Natural killer cell (primary cell): ENCODE data around the gene JARID2. TPM values are rescaled to one million over a fixed set of nuclear protein-coding genes. Genes with fewer than 3 reads are reported as not detected.

Source experiments
- ATAC-seq, 3 donors: fragments of 150-1000 bp in 2 of 3; fragments of 200-7000 bp in 1 of 3; cut with Tn5 transposase; 1 replicate in 1 of 3; 2 replicates in 2 of 3; pipeline ENCODE4 v1.10.0; 2021; ENCODE audit warnings: mild to moderate bottlenecking in 2 of 3, moderate library complexity in 2 of 3
- DNase-seq, 2 donors: peaks; one replicate each; pipeline versions ENCODE4 v3.0.0 to v3.0.0-alpha.2; 2013 to 2021; ENCODE audit warnings: mixed read lengths in 1 of 2
- H3K27ac ChIP-seq: one replicate; pipeline ENCODE4 v1.5.1; 2013; ENCODE audit warnings: mild to moderate bottlenecking, low read length
- H3K27me3 ChIP-seq: one replicate; pipeline ENCODE4 v1.6.1; 2013; ENCODE audit warnings: low read length; ENCODE audit not compliant: control insufficient read depth, insufficient read depth
- H3K36me3 ChIP-seq: one replicate; pipeline ENCODE4 v1.6.1; 2013; ENCODE audit warnings: low read length; ENCODE audit not compliant: control insufficient read depth, insufficient read depth
- H3K4me1 ChIP-seq: one replicate; pipeline ENCODE4 v1.6.1; 2013; ENCODE audit warnings: low read length; ENCODE audit not compliant: control insufficient read depth, insufficient read depth
- H3K4me3 ChIP-seq: one replicate; pipeline ENCODE4 v1.5.1; 2013; ENCODE audit warnings: low read length
- H3K9me3 ChIP-seq: one replicate; pipeline ENCODE4 v1.6.1; 2013; ENCODE audit warnings: low read length; ENCODE audit not compliant: control insufficient read depth, insufficient read depth
- H3K27ac Mint-ChIP-seq, 2 donors: one replicate each; pipeline ENCODE4 v1.8.0; 2022; ENCODE audit warnings: mild to moderate bottlenecking in 2 of 2, mixed read lengths in 2 of 2, moderate library complexity in 1 of 2
- H3K27me3 Mint-ChIP-seq, 2 donors: one replicate each; pipeline ENCODE4 v1.8.0; 2022; ENCODE audit warnings: low read depth in 2 of 2, mixed read lengths in 2 of 2
- H3K36me3 Mint-ChIP-seq: one replicate; pipeline ENCODE4 v1.8.0; 2022; ENCODE audit warnings: mixed read lengths
- H3K4me1 Mint-ChIP-seq, 2 donors: one replicate each; pipeline ENCODE4 v1.8.0; 2022; ENCODE audit warnings: mixed read lengths in 2 of 2
- H3K4me3 Mint-ChIP-seq: one replicate; pipeline ENCODE4 v1.8.0; 2022; ENCODE audit warnings: mild to moderate bottlenecking, moderate library complexity, mixed read lengths
- H3K9me3 Mint-ChIP-seq, 2 donors: one replicate each; pipeline ENCODE4 v1.8.0; 2022; ENCODE audit warnings: mixed read lengths in 2 of 2
- CTCF ChIP-seq: fragments of 200-600 bp; IDR thresholded peaks from one replicate; pipeline ENCODE4 v1.8.0; 2022; ENCODE audit warnings: antibody characterized with exemption
- WGBS: methylation state at CpG from one replicate; pipeline ENCODE4 v1.1.7; 2013; ENCODE audit warnings: missing lambda C conversion rate; ENCODE audit not compliant: insufficient coverage; 5-methylcytosine and 5-hydroxymethylcytosine counted together
- intact Hi-C: fragments of 100-400 bp; cut with micrococcal nuclease; formaldehyde crosslinking; loops from one replicate; pipeline ENCODE4 v1.14.2; 2022
- total RNA-seq, 4 donors: library from RNA; stranded (reverse); fragments of 120-200 nt in 1 of 4; gene quantifications; one replicate each; pipeline versions ENCODE4 v1.2.3 to v1.2.4, GENCODE V29; 2013 to 2022

Gene JARID2
- total RNA-seq, 3 donors from 2014 or later (not counting 1 experiment from before 2014, with no cell fraction given), result 49.9 to 60.9 (median 60.5) TPM

GRCh38 chr6:15555101-15556038 is 309.5 kb downstream of the JARID2 start:
- no peak for TF ChIP-seq CTCF
- H3K4me3 ChIP-seq, result no peak overlapping the region
- no peaks in the 10 kb centered on the region for H3K36me3 ChIP-seq
- no peaks in the 10 kb centered on the region for H3K36me3 Mint-ChIP-seq
- H3K4me1 ChIP-seq, result peaks cover 8% of the 10 kb centered on the region
- H3K27me3 Mint-ChIP-seq, result no peaks in the 10 kb centered on the region
- H3K27ac Mint-ChIP-seq, result no peak overlapping the region
- ATAC-seq (no peak), DNase-seq (no peak)
- no peaks in the 10 kb centered on the region for H3K9me3 Mint-ChIP-seq
- H3K9me3 ChIP-seq, result no peaks in the 10 kb centered on the region
- WGBS, result 97% methylated on average over 3 of the region's 5 CpGs
- peaks cover 58 to 65% of the 10 kb centered on the region in 2 donors for H3K4me1 Mint-ChIP-seq
- no peak overlapping the region for H3K4me3 Mint-ChIP-seq
- H3K27ac ChIP-seq, result no peak overlapping the region
- no peaks in the 10 kb centered on the region for H3K27me3 ChIP-seq
- intact Hi-C loops, result no loop called here

- H3K9me3 ChIP-seq, result no peaks in the 10 kb centered on the region
- no peaks in the 10 kb centered on the region for H3K36me3 ChIP-seq
- H3K36me3 Mint-ChIP-seq, result no peaks in the 10 kb centered on the region
- TF ChIP-seq CTCF, result no peak
- peaks cover 44 to 62% of the 10 kb centered on the region in 2 donors for H3K4me1 Mint-ChIP-seq
- no peaks in the 10 kb centered on the region for H3K27me3 ChIP-seq
- H3K4me3 ChIP-seq, result no peak overlapping the region
- ATAC-seq, result no peak
- H3K27me3 Mint-ChIP-seq, result no peaks in the 10 kb centered on the region
- intact Hi-C loops, result no loop called here
- no peak for DNase-seq
- no peak overlapping the region for H3K4me3 Mint-ChIP-seq
- H3K9me3 Mint-ChIP-seq, result no peaks in the 10 kb centered on the region
- peak overlapping the region in 1 of 2 donors; percentile 11 for H3K27ac Mint-ChIP-seq
- WGBS, result 97% methylated on average over 1 of the region's 1 CpG
- peaks cover 3% of the 10 kb centered on the region for H3K4me1 ChIP-seq
- H3K27ac ChIP-seq, result no peak overlapping the region
Observed at GRCh38 chr6:15556711-15557110, 310.8 kb downstream of the JARID2 start.

- H3K27me3 ChIP-seq, result no peaks in the 10 kb centered on the region
- no peak for DNase-seq
- H3K4me1 Mint-ChIP-seq, result peaks cover 41 to 61% of the 10 kb centered on the region in 2 donors
- no peak overlapping the region for H3K27ac ChIP-seq
- peak overlapping the region in 1 of 2 donors; percentile 11 for H3K27ac Mint-ChIP-seq
- H3K36me3 ChIP-seq, result no peaks in the 10 kb centered on the region
- TF ChIP-seq CTCF, result no peak
- H3K9me3 ChIP-seq, result no peaks in the 10 kb centered on the region
- H3K27me3 Mint-ChIP-seq, result no peaks in the 10 kb centered on the region
- H3K4me3 Mint-ChIP-seq, result no peak overlapping the region
- H3K4me3 ChIP-seq, result no peak overlapping the region
- intact Hi-C loops, result no loop called here
- H3K4me1 ChIP-seq, result no peaks in the 10 kb centered on the region
- H3K9me3 Mint-ChIP-seq, result no peaks in the 10 kb centered on the region
- ATAC-seq, result no peak
- H3K36me3 Mint-ChIP-seq, result no peaks in the 10 kb centered on the region
Observed at GRCh38 chr6:15557174-15557573, 311.3 kb downstream of the JARID2 start.
